ENCODE results near the gene ASTN2. TPM values are rescaled to one million over a fixed set of nuclear protein-coding genes. Genes with fewer than 3 reads are reported as not detected.

The ASTN2 gene
- total and polyA plus RNA-seq, 10 of the 15 experiments (the other 5 are each of a cell fraction or from before 2014, with no cell fraction given), result 1.4 to 15.7 (median 7.0) TPM

GRCh38 chr9:116596646-116597045 lies 818.2 kb downstream of the ASTN2 start (continued):
- TF ChIP-seq EP300 (IDR thresholded peaks at IDR 0.05; ENCODE audit: borderline replicate concordance in 1 of 2, control insufficient read depth in 1 of 2, low read depth in 2 of 2, low read length in 2 of 2) (no peak), ZBTB33 (IDR thresholded peaks at IDR 0.05) (no peak), CEBPZ (IDR thresholded peaks at IDR 0.05; ENCODE audit: low read depth, low read length) (no peak), CBFB (IDR thresholded peaks at IDR 0.05; ENCODE audit: low read depth) (no peak), IRF5 (IDR thresholded peaks at IDR 0.05; ENCODE audit: borderline replicate concordance) (no peak)
